ENCODE results near the gene EXO1. TPM values are rescaled to one million over a fixed set of nuclear protein-coding genes. Genes with fewer than 3 reads are reported as not detected.

Gene EXO1
- total RNA-seq, 1 experiment from 2014 or later: 36.3 TPM

DNA sequence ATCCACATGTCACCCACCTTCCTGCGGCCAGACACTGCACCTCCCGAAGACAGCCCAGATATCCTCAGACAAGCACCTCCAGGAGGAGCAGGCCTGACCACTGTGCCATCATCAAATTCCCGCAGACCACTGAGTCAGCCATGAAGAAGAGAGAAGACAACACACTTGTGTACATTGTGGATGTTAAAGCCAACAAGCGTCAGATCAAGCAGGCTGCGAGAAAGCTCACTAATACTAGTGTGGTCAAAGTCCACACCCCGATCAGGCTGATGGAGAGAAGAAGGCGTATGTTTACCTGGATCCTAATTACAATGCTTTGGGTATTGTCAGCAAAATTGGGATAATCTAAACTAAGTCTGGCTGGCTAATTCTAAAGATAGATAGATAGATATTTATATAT is 68.2 kb downstream of the EXO1 start:
- TF ChIP-seq, protein P1, sequence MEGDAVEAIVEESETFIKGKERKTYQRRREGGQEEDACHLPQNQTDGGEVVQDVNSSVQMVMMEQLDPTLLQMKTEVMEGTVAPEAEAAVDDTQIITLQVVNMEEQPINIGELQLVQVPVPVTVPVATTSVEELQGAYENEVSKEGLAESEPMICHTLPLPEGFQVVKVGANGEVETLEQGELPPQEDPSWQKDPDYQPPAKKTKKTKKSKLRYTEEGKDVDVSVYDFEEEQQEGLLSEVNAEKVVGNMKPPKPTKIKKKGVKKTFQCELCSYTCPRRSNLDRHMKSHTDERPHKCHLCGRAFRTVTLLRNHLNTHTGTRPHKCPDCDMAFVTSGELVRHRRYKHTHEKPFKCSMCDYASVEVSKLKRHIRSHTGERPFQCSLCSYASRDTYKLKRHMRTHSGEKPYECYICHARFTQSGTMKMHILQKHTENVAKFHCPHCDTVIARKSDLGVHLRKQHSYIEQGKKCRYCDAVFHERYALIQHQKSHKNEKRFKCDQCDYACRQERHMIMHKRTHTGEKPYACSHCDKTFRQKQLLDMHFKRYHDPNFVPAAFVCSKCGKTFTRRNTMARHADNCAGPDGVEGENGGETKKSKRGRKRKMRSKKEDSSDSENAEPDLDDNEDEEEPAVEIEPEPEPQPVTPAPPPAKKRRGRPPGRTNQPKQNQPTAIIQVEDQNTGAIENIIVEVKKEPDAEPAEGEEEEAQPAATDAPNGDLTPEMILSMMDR (IDR thresholded peaks at IDR 0.05; ENCODE audit: unreplicated experiment): no peak
- no peak overlapping the region for H3K27ac Mint-ChIP-seq (ENCODE audit: unreplicated experiment)
- no peaks in the 10 kb centered on the region for H3K4me1 Mint-ChIP-seq (ENCODE audit: low read depth, unreplicated experiment)
- no TSS peak for BruUV-seq (replicated peaks)
- intact Hi-C loops (cut with micrococcal nuclease; ENCODE audit: unreplicated experiment): no loop called here
- H3K9me3 Mint-ChIP-seq (ENCODE audit: low read depth, unreplicated experiment): no peaks in the 10 kb centered on the region
- no peaks in the 10 kb centered on the region for H3K36me3 Mint-ChIP-seq (ENCODE audit: insufficient read depth, unreplicated experiment)
- DNase-seq: no peak
- H3K4me3 Mint-ChIP-seq (ENCODE audit: low read depth, unreplicated experiment): no peak overlapping the region
- no peaks in the 10 kb centered on the region for H3K27me3 Mint-ChIP-seq (ENCODE audit: unreplicated experiment)
- CTCF ChIA-PET: no interaction called here

DNA sequence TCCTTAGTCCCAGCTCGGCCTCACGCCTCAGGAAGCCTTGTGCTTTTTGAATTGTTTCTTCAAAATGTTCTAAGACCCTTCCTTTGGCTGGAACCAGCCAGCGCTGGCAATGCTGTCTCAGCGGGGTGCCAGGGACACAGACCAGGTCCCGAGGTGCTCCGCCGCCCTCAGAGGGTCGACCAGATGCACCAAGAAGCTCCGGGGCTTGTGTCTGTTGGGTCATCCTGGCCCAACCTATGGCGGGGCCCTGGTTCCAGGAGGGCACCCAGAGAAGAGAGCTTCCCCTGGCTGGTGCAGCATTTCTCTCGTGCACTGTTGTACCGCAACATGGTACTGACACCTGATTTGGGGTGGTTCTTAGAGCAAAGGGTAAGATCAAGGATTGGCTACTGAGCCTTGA is 69.5 kb downstream of the EXO1 start:
- BruUV-seq (replicated peaks): no TSS peak
- Mint-ChIP-seq H3K27me3 (ENCODE audit: unreplicated experiment) (no peaks in the 10 kb centered on the region), H3K4me1 (ENCODE audit: low read depth, unreplicated experiment) (no peaks in the 10 kb centered on the region), H3K36me3 (ENCODE audit: insufficient read depth, unreplicated experiment) (no peaks in the 10 kb centered on the region), H3K27ac (ENCODE audit: unreplicated experiment) (no peak overlapping the region), H3K9me3 (ENCODE audit: low read depth, unreplicated experiment) (no peaks in the 10 kb centered on the region), H3K4me3 (ENCODE audit: low read depth, unreplicated experiment) (no peak overlapping the region)
- TF ChIP-seq, protein P1 (IDR thresholded peaks at IDR 0.05; ENCODE audit: unreplicated experiment): no peak
- intact Hi-C loops (cut with micrococcal nuclease; ENCODE audit: unreplicated experiment): no loop called here
- CTCF ChIA-PET: no interaction called here
- no peak for DNase-seq

DNA sequence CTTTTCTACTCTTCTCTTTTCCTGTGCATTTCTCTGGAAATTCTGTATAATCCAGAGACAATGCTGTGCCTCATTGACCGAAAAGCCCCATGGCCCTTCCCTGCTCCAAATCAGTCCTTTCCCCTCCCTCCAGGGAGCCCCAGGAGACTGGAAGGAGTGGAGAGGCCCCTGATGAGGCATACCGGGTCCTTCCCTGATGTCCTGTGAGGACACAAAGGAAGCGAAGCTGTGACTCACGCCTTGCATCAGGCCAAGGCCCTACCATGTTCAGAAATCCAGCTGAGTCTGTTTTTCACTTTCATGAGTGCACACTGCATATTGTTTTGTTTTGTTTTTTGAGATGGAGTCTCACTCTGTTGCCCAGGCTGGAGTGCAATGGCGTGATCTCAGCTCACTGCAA is 70.9 kb downstream of the EXO1 start:
- Mint-ChIP-seq H3K4me3 (ENCODE audit: low read depth, unreplicated experiment) (no peak overlapping the region), H3K27ac (ENCODE audit: unreplicated experiment) (no peak overlapping the region), H3K27me3 (ENCODE audit: unreplicated experiment) (no peaks in the 10 kb centered on the region), H3K9me3 (ENCODE audit: low read depth, unreplicated experiment) (no peaks in the 10 kb centered on the region), H3K4me1 (ENCODE audit: low read depth, unreplicated experiment) (no peaks in the 10 kb centered on the region), H3K36me3 (ENCODE audit: insufficient read depth, unreplicated experiment) (no peaks in the 10 kb centered on the region)
- intact Hi-C loops (cut with micrococcal nuclease; ENCODE audit: unreplicated experiment): no loop called here
- CTCF ChIA-PET: no interaction called here
- no peak for DNase-seq
- no TSS peak for BruUV-seq (replicated peaks)
- TF ChIP-seq, protein P1 (IDR thresholded peaks at IDR 0.05; ENCODE audit: unreplicated experiment): no peak

DNA sequence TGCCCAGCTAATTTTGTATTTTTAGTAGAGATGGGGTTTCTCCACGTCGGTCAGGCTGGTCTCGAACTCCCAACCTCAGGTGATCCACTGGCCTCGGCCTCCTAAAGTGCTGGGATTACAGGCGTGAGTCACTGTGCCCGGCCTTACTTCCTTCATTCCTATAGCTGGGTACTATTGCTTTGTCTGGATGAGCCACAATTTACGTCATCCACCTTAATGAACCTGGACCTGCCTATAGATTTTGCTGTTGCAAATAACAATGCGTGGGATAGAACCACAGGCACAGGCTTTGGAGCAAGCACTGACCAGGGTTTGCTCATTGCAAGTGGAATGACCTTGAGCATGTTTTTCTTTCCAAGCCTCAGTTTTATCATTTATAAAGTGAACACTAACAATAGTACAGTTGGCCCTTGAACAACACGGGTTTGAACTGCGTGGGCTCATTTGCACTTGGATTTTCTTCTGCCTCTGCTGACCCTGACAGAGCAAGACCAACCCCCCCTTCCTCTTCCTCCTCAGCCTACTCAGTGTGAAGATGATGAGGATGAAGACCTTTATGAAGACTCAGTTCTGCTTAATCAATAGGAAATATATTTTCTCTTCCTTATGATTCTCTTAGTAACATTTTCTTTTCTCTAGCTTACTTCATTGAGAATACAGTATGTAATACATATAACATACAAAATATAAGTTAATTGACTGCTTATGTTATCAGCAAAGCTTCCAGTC is 76.2 kb downstream of the EXO1 start:
- no peak overlapping the region for H3K4me3 Mint-ChIP-seq (ENCODE audit: low read depth, unreplicated experiment)
- no peaks in the 10 kb centered on the region for H3K36me3 Mint-ChIP-seq (ENCODE audit: insufficient read depth, unreplicated experiment)
- no peak for DNase-seq
- H3K9me3 Mint-ChIP-seq (ENCODE audit: low read depth, unreplicated experiment): no peaks in the 10 kb centered on the region
- CTCF ChIA-PET: no interaction called here
- no peak overlapping the region for H3K27ac Mint-ChIP-seq (ENCODE audit: unreplicated experiment)
- no TSS peak for BruUV-seq (replicated peaks)
- no peaks in the 10 kb centered on the region for H3K27me3 Mint-ChIP-seq (ENCODE audit: unreplicated experiment)
- intact Hi-C loops (cut with micrococcal nuclease; ENCODE audit: unreplicated experiment): no loop called here
- TF ChIP-seq, protein P1 (IDR thresholded peaks at IDR 0.05; ENCODE audit: unreplicated experiment): no peak
- no peaks in the 10 kb centered on the region for H3K4me1 Mint-ChIP-seq (ENCODE audit: low read depth, unreplicated experiment)
